ENCODE results near the gene IL1RAPL2. TPM values are rescaled to one million over a fixed set of nuclear protein-coding genes. Genes with fewer than 3 reads are reported as not detected.
"Not testable (repeated sequence)": the region's sequence is repeated elsewhere in the genome, so short reads cannot be mapped to it uniquely, and the experiment has no call there.

IL1RAPL2 gene
- total RNA-seq, 1 donor from 2014 or later = not detected

GRCh38 chrX:105662248-105662647 is 1096.2 kb downstream of the IL1RAPL2 start:
- Histone ChIP-seq H3K27ac (replicated peaks) (no peak overlapping the region), H3K36me3 (no peaks in the 10 kb centered on the region), H3K4me3 (no peak overlapping the region), H3K27me3 (ENCODE audit: low read depth) (no peaks in the 10 kb centered on the region), H3K4me1 (no peaks in the 10 kb centered on the region), H3K9me3 (replicated peaks) (no peaks in the 10 kb centered on the region)
- DNase-seq = no peak
- TF ChIP-seq, protein P1, sequence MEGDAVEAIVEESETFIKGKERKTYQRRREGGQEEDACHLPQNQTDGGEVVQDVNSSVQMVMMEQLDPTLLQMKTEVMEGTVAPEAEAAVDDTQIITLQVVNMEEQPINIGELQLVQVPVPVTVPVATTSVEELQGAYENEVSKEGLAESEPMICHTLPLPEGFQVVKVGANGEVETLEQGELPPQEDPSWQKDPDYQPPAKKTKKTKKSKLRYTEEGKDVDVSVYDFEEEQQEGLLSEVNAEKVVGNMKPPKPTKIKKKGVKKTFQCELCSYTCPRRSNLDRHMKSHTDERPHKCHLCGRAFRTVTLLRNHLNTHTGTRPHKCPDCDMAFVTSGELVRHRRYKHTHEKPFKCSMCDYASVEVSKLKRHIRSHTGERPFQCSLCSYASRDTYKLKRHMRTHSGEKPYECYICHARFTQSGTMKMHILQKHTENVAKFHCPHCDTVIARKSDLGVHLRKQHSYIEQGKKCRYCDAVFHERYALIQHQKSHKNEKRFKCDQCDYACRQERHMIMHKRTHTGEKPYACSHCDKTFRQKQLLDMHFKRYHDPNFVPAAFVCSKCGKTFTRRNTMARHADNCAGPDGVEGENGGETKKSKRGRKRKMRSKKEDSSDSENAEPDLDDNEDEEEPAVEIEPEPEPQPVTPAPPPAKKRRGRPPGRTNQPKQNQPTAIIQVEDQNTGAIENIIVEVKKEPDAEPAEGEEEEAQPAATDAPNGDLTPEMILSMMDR (IDR thresholded peaks at IDR 0.05; ENCODE audit: borderline replicate concordance) = no peak
- intact Hi-C loops (cut with micrococcal nuclease) = no loop called here

GRCh38 chrX:105664243-105664642 is 1098.2 kb downstream of the IL1RAPL2 start:
- TF ChIP-seq, protein P1 (IDR thresholded peaks at IDR 0.05; ENCODE audit: borderline replicate concordance) = no peak
- intact Hi-C loops (cut with micrococcal nuclease) = no loop called here

GRCh38 chrX:105684288-105684687 is 1118.3 kb downstream of the IL1RAPL2 start:
- H3K9me3 ChIP-seq (replicated peaks); DNase-seq; intact Hi-C loops (cut with micrococcal nuclease): not testable (repeated sequence)

More at GRCh38 chrX:105664243-105664642, 1098.2 kb downstream of the IL1RAPL2 start:
- Histone ChIP-seq H3K27me3 (ENCODE audit: low read depth) (no peaks in the 10 kb centered on the region), H3K36me3 (no peaks in the 10 kb centered on the region), H3K4me3 (no peak overlapping the region), H3K4me1 (no peaks in the 10 kb centered on the region), H3K9me3 (replicated peaks) (no peaks in the 10 kb centered on the region), H3K27ac (replicated peaks) (no peak overlapping the region)
- DNase-seq = no peak

DNA sequence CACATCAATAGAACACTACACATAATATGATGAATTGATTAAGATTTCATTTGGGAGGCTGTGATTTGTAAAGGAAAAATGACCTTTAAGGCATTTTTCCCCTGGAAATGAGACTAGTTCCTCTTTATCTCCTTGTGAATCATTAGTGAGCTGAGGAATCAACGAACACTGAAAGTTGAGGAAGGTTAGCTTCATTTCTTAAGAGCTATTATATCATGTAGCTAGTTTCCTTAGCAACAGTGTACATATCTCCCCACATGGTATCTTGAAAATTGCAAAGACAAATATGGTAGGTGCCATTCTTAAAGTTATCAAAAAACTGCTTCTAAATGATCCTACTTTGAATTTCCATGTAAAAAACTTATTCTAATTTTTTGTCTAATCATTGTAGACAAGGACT is 1128.8 kb downstream of the IL1RAPL2 start:
- intact Hi-C loops (cut with micrococcal nuclease) = no loop called here
- H3K4me1 ChIP-seq = no peaks in the 10 kb centered on the region

More at GRCh38 chrX:105684288-105684687, 1118.3 kb downstream of the IL1RAPL2 start:
- not testable (repeated sequence) for H3K27ac ChIP-seq (replicated peaks); H3K27me3 ChIP-seq (ENCODE audit: low read depth); H3K4me3 ChIP-seq; H3K4me1 ChIP-seq; H3K36me3 ChIP-seq

DNA sequence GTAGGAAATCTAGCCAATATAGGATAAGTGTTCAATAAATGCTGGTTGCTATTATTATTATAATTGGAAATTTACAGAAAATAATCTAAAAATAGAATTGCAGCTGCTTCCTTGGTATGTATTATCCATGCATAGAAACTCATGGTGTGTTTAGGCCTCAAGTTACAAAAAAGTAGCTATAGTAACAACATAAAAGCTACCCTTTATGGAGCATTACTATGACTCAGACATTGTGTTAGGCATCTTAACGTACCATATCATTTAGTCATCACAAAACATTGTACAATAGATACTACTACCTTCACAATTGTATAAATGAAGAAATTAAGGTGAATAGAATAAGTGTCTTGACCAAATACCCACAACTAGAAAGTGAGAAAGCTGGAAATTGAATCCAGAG is 1129.5 kb downstream of the IL1RAPL2 start:
- DNase-seq = no peak
- Histone ChIP-seq H3K36me3 (no peaks in the 10 kb centered on the region), H3K4me1 (no peaks in the 10 kb centered on the region), H3K27ac (replicated peaks) (no peak overlapping the region), H3K9me3 (replicated peaks) (no peaks in the 10 kb centered on the region), H3K4me3 (no peak overlapping the region), H3K27me3 (ENCODE audit: low read depth) (no peaks in the 10 kb centered on the region)
- intact Hi-C loops (cut with micrococcal nuclease) = no loop called here
- TF ChIP-seq, protein P1 (IDR thresholded peaks at IDR 0.05; ENCODE audit: borderline replicate concordance) = no peak

More for the DNA sequence above, 1128.8 kb downstream of the IL1RAPL2 start:
- DNase-seq = no peak
- no peaks in the 10 kb centered on the region for H3K9me3 ChIP-seq (replicated peaks)
- no peaks in the 10 kb centered on the region for H3K36me3 ChIP-seq
- TF ChIP-seq, protein P1 (IDR thresholded peaks at IDR 0.05; ENCODE audit: borderline replicate concordance) = no peak
- H3K27me3 ChIP-seq (ENCODE audit: low read depth) = no peaks in the 10 kb centered on the region
- no peak overlapping the region for H3K4me3 ChIP-seq
- H3K27ac ChIP-seq (replicated peaks) = no peak overlapping the region

DNA sequence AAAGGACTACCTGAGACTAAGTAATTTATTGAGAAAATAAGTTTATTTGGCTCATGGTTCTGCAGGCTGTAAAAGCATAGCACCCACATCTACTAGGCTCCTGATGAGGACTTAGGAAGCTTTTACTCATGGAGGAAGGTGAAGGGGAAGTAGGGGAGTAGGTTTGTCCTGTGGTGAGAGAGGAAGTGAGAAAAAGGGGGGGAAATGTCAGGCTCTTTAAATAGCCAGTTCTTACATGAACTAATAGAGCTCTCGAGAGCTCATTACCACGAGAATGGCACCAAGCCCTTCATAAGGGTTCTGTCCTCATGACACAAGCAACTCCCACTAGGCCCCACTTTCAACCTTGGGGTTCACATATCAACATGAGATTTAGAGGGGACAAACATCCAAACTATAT is 1130.9 kb downstream of the IL1RAPL2 start:
- H3K9me3 ChIP-seq (replicated peaks) = no peaks in the 10 kb centered on the region
- H3K27ac ChIP-seq (replicated peaks) = no peak overlapping the region
- H3K4me1 ChIP-seq = no peaks in the 10 kb centered on the region
- DNase-seq = no peak
- H3K36me3 ChIP-seq = no peaks in the 10 kb centered on the region
- no peaks in the 10 kb centered on the region for H3K27me3 ChIP-seq (ENCODE audit: low read depth)
- H3K4me3 ChIP-seq = no peak overlapping the region
- intact Hi-C loops (cut with micrococcal nuclease) = no loop called here
- TF ChIP-seq, protein P1 (IDR thresholded peaks at IDR 0.05; ENCODE audit: borderline replicate concordance) = no peak

Data from left ventricle myocardium inferior (tissue), 1 donor.